22Rv1 (cell line): ENCODE data around the gene ARHGEF6.

ENCODE experiments used
- CTCF ChIP-seq: fragments of 450-650 bp; IDR thresholded peaks from 2 replicates; pipeline ENCODE4 v1.5.1; 2017; ENCODE audit warnings: mild to moderate bottlenecking
- ZFX ChIP-seq: fragments of 450-650 bp; IDR thresholded peaks from 2 replicates; pipeline ENCODE4 v1.6.1; 2017; ENCODE audit warnings: antibody characterized with exemption, borderline replicate concordance

DNA sequence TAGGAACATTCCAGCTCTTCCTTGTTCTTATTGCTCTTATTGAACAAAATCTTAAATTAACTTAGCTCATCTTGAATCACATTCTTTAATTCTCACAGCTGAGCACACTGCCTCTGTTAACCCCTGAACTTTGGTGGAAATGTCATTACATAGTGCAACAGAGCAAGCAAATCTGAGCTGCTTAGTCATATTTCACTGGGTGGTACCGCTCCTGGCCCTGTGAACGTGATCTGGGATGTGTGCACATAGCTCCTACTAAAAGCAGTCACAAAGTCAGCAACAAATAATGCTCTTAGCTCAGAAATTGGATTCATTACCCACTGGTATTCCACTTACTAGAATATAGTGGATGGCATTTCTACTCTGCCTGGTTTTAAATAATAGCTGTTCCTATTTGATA is 27.9 kb downstream of the ARHGEF6 start:
- no peak for TF ChIP-seq CTCF
- TF ChIP-seq ZFX = no peak
